Measurements from ENCODE around the gene KLHL24. TPM values are rescaled to one million over a fixed set of nuclear protein-coding genes. Genes with fewer than 3 reads are reported as not detected.
"Not testable (repeated sequence)": the region's sequence is repeated elsewhere in the genome, so short reads cannot be mapped to it uniquely, and the experiment has no call there.

Gene KLHL24
- total RNA-seq, 2 experiments from 2014 or later = 28.9 to 31.2 TPM

DNA sequence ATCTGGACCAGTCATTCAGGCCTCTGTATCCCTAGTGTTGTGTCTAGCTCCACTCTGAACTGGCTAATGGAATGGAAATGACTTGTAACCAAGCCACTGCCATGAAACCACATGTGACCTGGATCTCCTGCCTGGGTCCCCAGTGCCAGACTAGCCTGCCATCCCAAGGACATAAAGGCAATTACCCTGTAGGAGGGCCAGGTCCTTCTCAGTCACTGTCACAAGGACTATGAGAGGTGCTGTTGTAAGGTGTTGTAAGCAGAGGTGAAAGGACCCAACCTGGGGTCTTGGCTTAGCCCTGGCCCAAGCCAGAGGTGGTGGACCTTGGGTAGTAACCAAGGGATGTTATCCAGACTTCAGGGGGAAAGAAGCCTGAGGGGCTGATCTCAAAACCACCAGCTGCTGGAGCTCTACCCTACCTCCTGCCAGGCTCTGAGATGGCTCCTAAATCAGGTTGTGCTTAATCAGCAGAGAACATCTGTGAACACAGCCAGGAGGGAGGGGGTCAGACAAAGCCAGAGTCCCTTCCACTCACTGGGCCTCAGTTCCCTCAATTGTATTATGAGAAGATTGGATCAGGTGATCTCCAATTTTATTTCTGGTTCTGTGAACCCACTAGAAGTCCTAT lies 15.7 kb upstream of the KLHL24 start:
- H3K27ac Mint-ChIP-seq = no peak overlapping the region
- ChIA-PET POLR2A (no interaction called here), CTCF (interaction anchor here (0.7 kb wide), 1 partner anchor 20 kb away, joined by 3 read pairs; no protein-coding TSS in a partner anchor)
- H3K36me3 Mint-ChIP-seq (ENCODE audit: low read depth) = no peaks in the 10 kb centered on the region
- no peaks in the 10 kb centered on the region for H3K4me1 Mint-ChIP-seq
- no peaks in the 10 kb centered on the region for H3K9me3 Mint-ChIP-seq
- peaks cover 8% of the 10 kb centered on the region for H3K27me3 Mint-ChIP-seq
- no peak for DNase-seq
- no peak overlapping the region for H3K4me3 Mint-ChIP-seq

DNA sequence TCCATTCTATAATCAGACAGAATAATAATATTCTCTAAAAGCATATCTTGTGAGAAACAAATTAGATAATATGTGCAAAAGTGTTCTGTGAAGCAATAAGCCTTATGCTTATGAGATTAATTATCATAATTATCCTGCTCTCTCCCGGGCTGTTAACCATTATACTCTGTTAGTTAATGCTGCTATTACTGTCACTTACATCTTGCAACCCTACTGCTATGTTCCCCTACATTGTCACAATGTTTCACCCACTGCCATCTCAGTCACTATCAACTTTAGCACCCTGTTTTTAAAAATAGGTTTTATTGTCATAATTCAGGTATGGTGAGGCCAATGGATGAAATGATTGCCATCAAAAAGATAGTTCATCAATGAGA lies 15.2 kb upstream of the KLHL24 start:
- Mint-ChIP-seq H3K4me3 (no peak overlapping the region), H3K9me3 (no peaks in the 10 kb centered on the region), H3K4me1 (no peaks in the 10 kb centered on the region), H3K27me3 (peaks cover 8% of the 10 kb centered on the region), H3K36me3 (ENCODE audit: low read depth) (no peaks in the 10 kb centered on the region), H3K27ac (no peak overlapping the region)
- DNase-seq = no peak
- ChIA-PET CTCF (no interaction called here), POLR2A (no interaction called here)

DNA sequence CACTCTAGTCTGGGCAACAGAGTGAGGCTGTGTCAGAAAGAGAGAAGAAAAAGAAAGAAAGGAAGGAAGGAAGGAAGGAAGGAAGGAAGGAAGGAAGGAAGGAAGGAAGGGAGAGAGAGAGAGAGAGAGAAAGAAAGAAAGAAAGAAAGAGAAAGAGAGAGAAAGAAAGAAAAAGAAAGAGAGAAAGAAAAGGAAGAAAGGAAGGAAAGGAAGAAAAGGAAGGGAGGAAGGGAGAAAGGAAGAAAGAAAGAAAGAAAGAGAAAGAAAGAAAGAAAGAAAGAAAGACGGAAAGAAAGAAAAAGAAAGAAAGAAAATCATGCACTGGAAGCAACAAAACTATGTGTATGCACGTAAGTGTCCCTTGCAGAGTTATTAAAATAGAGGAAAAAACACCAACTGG lies 12.9 kb upstream of the KLHL24 start:
- H3K27me3 Mint-ChIP-seq; CTCF ChIA-PET; H3K27ac Mint-ChIP-seq; H3K36me3 Mint-ChIP-seq (ENCODE audit: low read depth); DNase-seq; POLR2A ChIA-PET; H3K4me1 Mint-ChIP-seq; H3K4me3 Mint-ChIP-seq; H3K9me3 Mint-ChIP-seq: not testable (repeated sequence)

DNA sequence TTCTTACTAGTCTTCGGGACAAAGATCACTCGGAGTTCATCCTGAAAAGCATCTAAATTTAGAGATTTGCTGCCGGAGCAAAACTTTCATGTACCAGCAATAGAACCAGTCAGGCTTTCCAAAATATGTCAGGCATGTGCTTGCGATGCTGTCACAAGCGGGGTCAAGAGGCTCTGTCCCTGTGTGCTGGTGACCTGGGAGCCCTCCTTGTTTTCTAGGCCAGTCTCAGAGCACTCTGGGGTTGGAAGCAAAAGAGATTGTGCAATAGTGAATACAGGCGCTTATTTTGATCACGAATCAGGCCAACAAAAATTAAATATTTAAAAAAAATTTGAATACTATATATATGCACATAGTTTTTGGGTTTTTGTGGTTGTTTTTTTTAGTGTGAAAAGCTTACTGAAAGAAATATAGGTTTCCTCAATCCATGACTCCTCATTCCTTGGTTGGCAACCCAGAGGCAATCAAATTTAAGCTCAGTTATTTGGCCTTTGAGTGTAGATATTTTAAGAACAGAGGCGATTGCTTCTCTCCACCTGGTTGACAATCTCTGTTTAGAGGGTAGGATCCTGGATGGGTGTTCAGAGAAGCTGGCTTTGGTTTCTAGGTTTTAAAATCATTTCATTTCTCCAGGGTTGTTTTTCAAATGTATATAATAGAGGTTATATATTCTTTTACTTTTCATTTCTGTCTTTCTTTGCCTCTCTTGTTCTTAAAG lies 8.4 kb upstream of the KLHL24 start:
- DNase-seq = no peak
- ChIA-PET POLR2A (interaction anchor here (0.6 kb wide), 1 partner anchor 10 kb away, joined by 3 read pairs; no protein-coding TSS in a partner anchor), CTCF (no interaction called here)
- H3K27me3 Mint-ChIP-seq = peaks cover 3% of the 10 kb centered on the region
- no peaks in the 10 kb centered on the region for H3K36me3 Mint-ChIP-seq (ENCODE audit: low read depth)
- no peaks in the 10 kb centered on the region for H3K4me1 Mint-ChIP-seq
- no peak overlapping the region for H3K4me3 Mint-ChIP-seq
- H3K27ac Mint-ChIP-seq = no peak overlapping the region
- H3K9me3 Mint-ChIP-seq = no peaks in the 10 kb centered on the region

DNA sequence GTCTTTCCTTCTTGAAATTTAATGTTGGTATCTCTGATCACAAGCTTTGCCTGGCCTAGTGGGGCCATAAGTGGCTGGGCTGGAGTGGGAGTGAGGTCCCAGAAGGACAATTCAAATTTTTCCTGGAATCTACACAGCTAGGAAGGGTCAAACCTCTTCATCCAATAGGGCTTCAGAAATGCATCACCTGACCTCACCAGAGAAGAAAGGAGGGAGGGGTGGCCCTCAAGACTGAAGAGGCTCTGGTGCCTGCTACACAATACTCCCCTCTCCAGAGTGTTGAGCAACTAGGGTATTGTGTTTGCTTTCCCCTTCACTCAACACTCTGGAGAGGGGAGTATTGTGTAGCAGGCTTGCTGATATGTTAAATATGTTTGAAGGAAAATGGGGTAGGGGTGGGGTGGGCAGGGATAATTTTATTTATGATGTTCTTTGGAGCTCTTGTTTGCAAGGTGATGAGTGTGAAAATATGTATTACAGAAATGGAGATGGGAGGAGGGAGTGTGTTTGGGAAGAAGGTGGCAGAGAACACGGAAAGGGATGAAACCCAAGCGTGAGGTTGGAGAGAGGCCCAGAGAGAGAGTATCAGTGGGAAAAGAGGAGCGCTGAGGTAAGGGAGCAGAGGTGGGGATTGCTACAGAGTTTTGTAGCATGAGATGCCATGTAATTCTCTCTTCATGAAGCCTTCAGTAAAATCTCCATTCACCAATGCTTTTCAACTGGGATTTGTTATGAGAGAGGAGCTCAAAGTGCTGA lies 5.7 kb upstream of the KLHL24 start:
- no peak overlapping the region for H3K27ac Mint-ChIP-seq
- no peak overlapping the region for H3K4me3 Mint-ChIP-seq
- ChIA-PET CTCF (interaction anchor here (0.7 to 0.9 kb wide), 2 partner anchors 138 to 312 kb away, joined by 3 read pairs; no protein-coding TSS in a partner anchor), POLR2A (interaction anchor here (2.0 kb wide), 1 partner anchor 190 kb away, joined by 4 read pairs; no protein-coding TSS in a partner anchor)
- no peaks in the 10 kb centered on the region for H3K36me3 Mint-ChIP-seq (ENCODE audit: low read depth)
- peaks cover 6% of the 10 kb centered on the region for H3K4me1 Mint-ChIP-seq
- DNase-seq = no peak
- H3K27me3 Mint-ChIP-seq = peaks cover under 1% of the 10 kb centered on the region
- no peaks in the 10 kb centered on the region for H3K9me3 Mint-ChIP-seq

DNA sequence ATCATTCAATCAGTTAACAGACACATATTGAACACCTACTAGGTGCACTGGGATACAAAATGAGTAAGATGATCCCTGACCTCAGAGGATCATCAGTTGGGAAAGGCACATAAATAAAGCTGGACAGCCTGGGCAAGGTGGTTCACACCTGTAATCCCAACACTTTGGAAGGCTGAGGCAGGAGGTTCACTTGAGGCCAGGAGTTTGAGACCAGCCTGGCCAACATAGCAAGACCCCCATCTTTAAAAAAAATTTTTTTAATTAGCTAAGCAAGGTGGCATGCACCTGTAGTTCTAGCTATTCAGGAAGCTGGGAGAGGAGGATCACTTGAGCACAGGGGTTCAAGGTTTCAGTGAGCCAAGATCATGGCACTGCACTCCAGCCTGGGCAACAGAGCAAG lies 3.7 kb upstream of the KLHL24 start:
- no peak for DNase-seq
- POLR2A ChIA-PET = no interaction called here
- Mint-ChIP-seq H3K9me3 (no peaks in the 10 kb centered on the region), H3K27ac (no peak overlapping the region), H3K4me1 (peaks cover 12% of the 10 kb centered on the region), H3K36me3 (ENCODE audit: low read depth) (no peaks in the 10 kb centered on the region), H3K4me3 (no peak overlapping the region), H3K27me3 (no peaks in the 10 kb centered on the region)
- CTCF ChIA-PET = no interaction called here

DNA sequence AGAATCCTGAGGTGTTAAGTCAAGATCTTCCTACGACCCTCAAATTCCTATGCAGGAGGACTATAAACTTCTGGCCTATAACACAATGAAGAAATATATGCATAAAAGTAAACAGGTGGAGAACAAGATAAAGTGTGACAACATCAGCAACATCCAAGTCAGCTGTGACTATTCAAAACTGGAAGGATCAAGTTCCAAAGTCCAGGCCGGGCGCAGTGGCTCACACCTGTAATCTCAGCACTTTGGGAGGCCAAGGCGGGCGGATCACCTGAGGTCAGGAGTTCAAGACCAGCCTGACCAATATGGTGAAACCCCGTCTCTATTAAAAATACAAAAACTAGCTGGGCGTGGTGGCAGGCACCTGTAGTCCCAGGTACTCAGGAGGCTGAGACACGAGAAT lies 2.7 kb upstream of the KLHL24 start:
- H3K4me1 Mint-ChIP-seq = peaks cover 21% of the 10 kb centered on the region
- H3K27ac Mint-ChIP-seq; H3K4me3 Mint-ChIP-seq; DNase-seq; H3K27me3 Mint-ChIP-seq; H3K9me3 Mint-ChIP-seq; H3K36me3 Mint-ChIP-seq (ENCODE audit: low read depth); POLR2A ChIA-PET; CTCF ChIA-PET: not testable (repeated sequence)

DNA sequence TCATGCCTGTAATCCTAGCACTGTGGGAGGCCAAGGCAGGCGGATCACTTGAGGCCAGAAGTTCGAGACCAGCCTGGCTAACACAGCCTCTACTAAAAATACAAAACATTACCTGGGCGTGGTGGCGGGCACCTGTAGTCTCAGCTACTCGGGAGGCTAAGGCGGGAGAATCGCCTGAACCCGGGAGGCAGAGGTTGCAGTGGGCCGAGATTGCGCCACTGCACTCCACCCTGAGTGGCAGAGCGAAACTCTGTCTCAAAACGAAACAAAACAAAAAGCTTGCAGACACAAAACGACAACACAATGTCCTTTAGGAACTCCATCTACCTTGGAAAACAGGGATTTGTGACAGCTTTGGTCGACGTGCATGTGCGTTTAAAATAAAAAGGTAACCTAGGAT lies 716 bp upstream of the KLHL24 start:
- Mint-ChIP-seq H3K4me3 (peak overlapping the region; percentile 90), H3K4me1 (peaks cover 27% of the 10 kb centered on the region), H3K36me3 (ENCODE audit: low read depth) (no peaks in the 10 kb centered on the region), H3K27ac (peak overlapping the region; percentile 83), H3K9me3 (no peaks in the 10 kb centered on the region), H3K27me3 (no peaks in the 10 kb centered on the region)
- no peak for DNase-seq
- ChIA-PET CTCF (interaction anchor here (0.7 to 2.5 kb wide), 6 partner anchors 63 to 306 kb away, joined by 3 to 8 read pairs (median 6); partner anchors contain the start of genes KLHL6, PARL and YEATS2), POLR2A (interaction anchor here (1.3 to 5.2 kb wide), 7 partner anchors 11 to 119 kb away, joined by 3 to 85 read pairs (median 19); partner anchors contain the start of genes KLHL6 and YEATS2)

DNA sequence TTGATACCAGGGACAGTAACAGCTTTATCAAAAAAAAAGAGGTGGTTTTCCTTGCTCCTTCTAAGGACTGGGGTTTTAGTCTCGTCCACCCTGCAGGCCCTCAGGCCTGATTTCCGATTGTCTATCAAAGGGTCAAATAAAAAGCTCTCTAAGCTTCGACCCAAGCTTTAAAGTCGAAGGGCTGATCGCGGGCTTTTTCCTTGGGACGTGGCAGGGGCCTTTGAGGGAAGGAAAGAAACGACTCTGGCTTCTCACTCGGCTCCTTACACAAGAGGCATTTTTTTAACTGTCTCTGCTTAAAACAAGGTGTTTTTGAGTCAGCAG lies 354 bp upstream of the KLHL24 start:
- peaks cover 27% of the 10 kb centered on the region for H3K4me1 Mint-ChIP-seq
- DNase-seq = no peak
- CTCF ChIA-PET = interaction anchor here (0.7 to 2.5 kb wide), 7 partner anchors 9 to 305 kb away, joined by 3 to 8 read pairs (median 6); partner anchors contain the start of genes KLHL6, PARL and YEATS2

DNA sequence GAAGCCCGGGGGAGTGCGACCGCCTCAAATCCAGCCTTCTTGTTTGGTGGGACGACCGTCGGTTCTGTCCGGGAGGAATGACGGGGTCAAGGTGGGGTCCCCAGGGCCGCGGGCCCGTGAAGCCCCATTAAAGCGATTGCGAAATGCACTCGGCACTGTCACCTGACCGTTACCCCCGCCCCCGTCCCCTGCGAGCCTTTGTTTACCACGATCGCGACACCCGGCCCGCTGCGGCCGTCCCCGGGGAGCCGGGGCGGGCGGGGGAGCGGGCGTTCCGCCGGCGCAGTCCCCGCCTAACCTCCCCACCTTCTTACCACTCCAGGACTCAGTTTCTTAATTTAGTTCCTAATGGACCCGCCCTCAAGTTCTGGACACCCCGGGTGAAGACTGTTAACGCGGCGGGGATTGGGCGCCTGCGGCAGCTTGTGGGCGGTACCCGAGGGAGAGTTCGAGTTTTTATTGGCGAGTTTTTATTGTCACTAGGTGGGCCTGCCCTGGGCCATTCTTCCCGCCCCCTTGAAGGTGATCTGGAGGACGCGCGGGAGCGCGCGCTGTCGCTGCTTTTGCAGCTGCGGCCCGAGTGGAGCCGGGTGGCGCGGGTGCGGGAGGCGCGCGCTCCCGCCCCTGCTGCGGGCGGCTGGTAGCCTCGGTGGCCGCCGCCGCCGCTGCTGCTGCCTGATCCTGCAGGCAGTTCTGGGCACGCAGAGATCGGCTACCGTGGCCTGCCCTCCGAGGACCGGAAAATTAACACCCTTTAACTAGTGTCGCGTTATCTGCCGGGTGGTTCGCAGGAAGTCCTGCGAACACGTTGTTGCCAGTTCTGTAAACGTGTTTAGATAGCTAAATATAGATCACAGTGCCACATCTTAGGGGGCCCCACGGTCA lies 1.0 kb downstream of the KLHL24 start:
- DNase-seq = peak; percentile 95
- ChIA-PET CTCF (interaction anchor here (0.6 to 2.5 kb wide), 15 partner anchors 12 to 732 kb away, joined by 3 to 12 read pairs (median 3); partner anchors contain the start of genes KLHL6 and YEATS2), POLR2A (interaction anchor here (0.6 to 5.2 kb wide), 24 partner anchors 9 to 655 kb away, joined by 3 to 85 read pairs (median 4); partner anchors contain the start of genes KLHL6, MCCC1, MCF2L2 and PARL)
- peak overlapping the region; percentile 90 for H3K27ac Mint-ChIP-seq
- H3K4me3 Mint-ChIP-seq = peak overlapping the region; percentile 90
- H3K27me3 Mint-ChIP-seq = no peaks in the 10 kb centered on the region
- H3K4me1 Mint-ChIP-seq = peaks cover 27% of the 10 kb centered on the region
- H3K36me3 Mint-ChIP-seq (ENCODE audit: low read depth) = no peaks in the 10 kb centered on the region
- no peaks in the 10 kb centered on the region for H3K9me3 Mint-ChIP-seq

More for the DNA sequence above, 354 bp upstream of the KLHL24 start:
- H3K36me3 Mint-ChIP-seq (ENCODE audit: low read depth) = no peaks in the 10 kb centered on the region
- POLR2A ChIA-PET = interaction anchor here (0.9 to 5.2 kb wide), 10 partner anchors 10 to 620 kb away, joined by 3 to 85 read pairs (median 6); partner anchors contain the start of genes KLHL6, PARL and YEATS2
- H3K4me3 Mint-ChIP-seq = peak overlapping the region; percentile 90
- H3K27me3 Mint-ChIP-seq = no peaks in the 10 kb centered on the region
- H3K9me3 Mint-ChIP-seq = no peaks in the 10 kb centered on the region
- H3K27ac Mint-ChIP-seq = peak overlapping the region; percentile 83

DNA sequence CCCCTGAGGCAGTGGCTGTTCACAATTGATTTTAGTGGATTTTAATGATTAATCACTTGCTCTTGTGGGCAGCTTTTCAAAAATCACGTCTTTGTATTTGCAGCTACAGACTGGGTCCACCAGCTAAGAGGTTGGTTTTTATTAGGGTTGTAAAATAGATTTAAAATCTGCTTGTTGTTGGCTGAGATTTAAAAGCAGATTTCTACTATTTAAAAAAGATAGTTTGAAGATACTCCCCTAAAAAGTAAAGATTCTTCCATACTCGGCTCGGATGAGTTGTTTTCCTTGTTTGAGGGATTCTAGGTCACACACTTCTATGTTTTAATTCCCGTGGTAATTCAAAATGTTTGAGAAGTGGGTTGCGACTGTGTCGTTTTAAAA lies 1.7 kb downstream of the KLHL24 start:
- CTCF ChIA-PET = interaction anchor here (0.6 to 2.0 kb wide), 10 partner anchors 11 to 732 kb away, joined by 3 to 12 read pairs (median 4); partner anchors contain the start of genes KLHL6 and YEATS2
- Mint-ChIP-seq H3K27me3 (no peaks in the 10 kb centered on the region), H3K36me3 (ENCODE audit: low read depth) (no peaks in the 10 kb centered on the region), H3K4me3 (peak overlapping the region; percentile 90), H3K27ac (peak overlapping the region; percentile 79), H3K9me3 (no peaks in the 10 kb centered on the region), H3K4me1 (peaks cover 27% of the 10 kb centered on the region)
- no peak for DNase-seq
- POLR2A ChIA-PET = interaction anchor here (0.6 to 5.2 kb wide), 17 partner anchors 8 to 656 kb away, joined by 3 to 85 read pairs (median 4); partner anchors contain the start of genes KLHL6, MCCC1, MCF2L2 and YEATS2

DNA sequence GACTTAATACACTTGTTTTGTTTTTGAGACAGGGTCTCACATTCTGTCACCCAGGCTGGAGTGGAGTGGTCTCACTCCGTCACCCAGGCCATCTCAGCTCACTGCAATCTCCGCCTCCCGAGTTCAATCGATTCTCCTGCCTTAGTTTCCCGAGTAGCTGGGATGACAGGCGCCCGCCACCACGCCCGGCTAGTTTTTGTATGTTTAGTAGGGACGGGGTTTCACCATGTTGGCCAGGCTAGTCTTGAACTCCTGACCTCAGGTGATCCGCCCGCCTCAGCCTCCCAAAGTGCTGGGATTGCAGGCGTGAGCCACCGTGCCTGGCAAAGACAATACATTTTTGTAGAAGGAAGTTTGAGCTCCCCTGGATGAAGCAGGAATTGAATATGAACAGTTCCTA lies 2.2 kb downstream of the KLHL24 start:
- H3K9me3 Mint-ChIP-seq; H3K36me3 Mint-ChIP-seq (ENCODE audit: low read depth); DNase-seq; H3K27me3 Mint-ChIP-seq: not testable (repeated sequence)
- peak overlapping the region; percentile 79 for H3K27ac Mint-ChIP-seq
- CTCF ChIA-PET = interaction anchor here (0.7 to 2.0 kb wide), 5 partner anchors 60 to 258 kb away, joined by 4 to 12 read pairs (median 6); partner anchors contain the start of gene YEATS2
- peak overlapping the region; percentile 90 for H3K4me3 Mint-ChIP-seq
- POLR2A ChIA-PET = interaction anchor here (0.8 to 5.2 kb wide), 6 partner anchors 52 to 656 kb away, joined by 3 to 85 read pairs (median 20); partner anchors contain the start of genes KLHL6 and YEATS2
- peaks cover 27% of the 10 kb centered on the region for H3K4me1 Mint-ChIP-seq
